Measurements from ENCODE around the gene ASB12.

- no peak for TF ChIP-seq POLR2A (IDR thresholded peaks at IDR 0.05)
- no peak for TF ChIP-seq CTCF (IDR thresholded peaks at IDR 0.05)
Observed at GRCh38 chrX:64191281-64192010, 39.0 kb downstream of the ASB12 start.

All from ovary (tissue), 3 donors.